Large intestine (tissue), 3 donors: ENCODE data around the gene TNS2. TPM values are rescaled to one million over a fixed set of nuclear protein-coding genes. Genes with fewer than 3 reads are reported as not detected.

Experiments used
- DNase-seq, 2 donors: peaks; one replicate each; pipeline versions ENCODE4 v3.0.0 to v3.0.0-alpha.2; 2013
- H3K27ac ChIP-seq: one replicate; pipeline ENCODE4 v1.5.1; 2013; ENCODE audit warnings: low read length
- H3K27me3 ChIP-seq: 2 replicates; pipeline ENCODE4 v1.6.1; 2013; ENCODE audit warnings: low read length; ENCODE audit not compliant: control insufficient read depth, insufficient read depth
- H3K36me3 ChIP-seq: 2 replicates; pipeline ENCODE4 v1.6.1; 2013; ENCODE audit warnings: low read length; ENCODE audit not compliant: control insufficient read depth, insufficient read depth
- H3K4me1 ChIP-seq: one replicate; pipeline ENCODE4 v1.6.1; 2013; ENCODE audit warnings: low read length; ENCODE audit not compliant: control insufficient read depth, insufficient read depth
- H3K4me3 ChIP-seq: one replicate; pipeline ENCODE4 v1.5.1; 2013; ENCODE audit warnings: low read length
- H3K9me3 ChIP-seq: one replicate; pipeline ENCODE4 v1.6.1; 2013; ENCODE audit warnings: mild to moderate bottlenecking, low read depth, low read length, moderate library complexity; ENCODE audit not compliant: control insufficient read depth
- WGBS: methylation state at CpG from one replicate; pipeline ENCODE4 v1.1.5; 2013; ENCODE audit warnings: low lambda C conversion rate; ENCODE audit not compliant: insufficient coverage; 5-methylcytosine and 5-hydroxymethylcytosine counted together
- polyA plus RNA-seq: library from polyadenylated mRNA; unstranded; fragments of 120-200 nt; gene quantifications from one replicate; pipeline ENCODE4 v1.2.1, GENCODE V29; 2013

TNS2 gene
- polyA plus RNA-seq, 1 donor = 43.5 TPM

DNA sequence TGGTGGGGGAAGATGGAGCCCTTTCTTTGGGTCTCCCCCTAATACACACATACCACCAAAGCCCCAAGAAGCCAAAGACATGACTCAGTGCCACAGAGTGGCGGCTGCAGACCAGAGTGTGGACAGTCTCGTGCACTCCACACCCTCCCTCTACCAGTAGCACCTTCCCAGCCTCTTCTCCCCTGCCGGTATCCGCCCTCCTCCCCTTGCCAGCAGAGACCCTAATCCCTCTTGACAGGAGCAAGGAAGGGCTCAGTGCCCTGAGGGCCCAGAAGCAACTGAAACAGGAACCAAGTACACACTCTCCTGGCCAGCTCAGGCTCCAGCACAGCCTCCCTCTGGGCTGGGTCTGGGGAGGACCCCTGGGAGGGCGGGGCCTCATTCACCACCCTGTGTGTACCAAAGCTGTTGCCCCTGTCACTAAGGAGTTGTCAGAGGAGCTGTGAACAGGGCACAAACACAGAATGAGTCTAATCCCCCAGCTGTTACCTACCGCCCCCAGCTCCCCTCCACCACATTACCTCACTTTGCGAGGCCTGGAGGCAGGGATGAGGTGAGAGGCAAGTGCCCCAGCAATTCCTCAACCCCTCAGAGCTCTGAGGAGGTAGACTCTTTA lies 21.1 kb downstream of the TNS2 start:
- H3K4me1 ChIP-seq = peaks cover 8% of the 10 kb centered on the region
- no CpG with 5 or more reads among the region's 7 CpGs for WGBS
- peak in 1 of 2 donors; percentile 3 for DNase-seq
- no peak overlapping the region for H3K4me3 ChIP-seq
- peaks cover 80% of the 10 kb centered on the region for H3K36me3 ChIP-seq
- H3K9me3 ChIP-seq = no peaks in the 10 kb centered on the region
- no peak overlapping the region for H3K27ac ChIP-seq
- H3K27me3 ChIP-seq = no peaks in the 10 kb centered on the region

DNA sequence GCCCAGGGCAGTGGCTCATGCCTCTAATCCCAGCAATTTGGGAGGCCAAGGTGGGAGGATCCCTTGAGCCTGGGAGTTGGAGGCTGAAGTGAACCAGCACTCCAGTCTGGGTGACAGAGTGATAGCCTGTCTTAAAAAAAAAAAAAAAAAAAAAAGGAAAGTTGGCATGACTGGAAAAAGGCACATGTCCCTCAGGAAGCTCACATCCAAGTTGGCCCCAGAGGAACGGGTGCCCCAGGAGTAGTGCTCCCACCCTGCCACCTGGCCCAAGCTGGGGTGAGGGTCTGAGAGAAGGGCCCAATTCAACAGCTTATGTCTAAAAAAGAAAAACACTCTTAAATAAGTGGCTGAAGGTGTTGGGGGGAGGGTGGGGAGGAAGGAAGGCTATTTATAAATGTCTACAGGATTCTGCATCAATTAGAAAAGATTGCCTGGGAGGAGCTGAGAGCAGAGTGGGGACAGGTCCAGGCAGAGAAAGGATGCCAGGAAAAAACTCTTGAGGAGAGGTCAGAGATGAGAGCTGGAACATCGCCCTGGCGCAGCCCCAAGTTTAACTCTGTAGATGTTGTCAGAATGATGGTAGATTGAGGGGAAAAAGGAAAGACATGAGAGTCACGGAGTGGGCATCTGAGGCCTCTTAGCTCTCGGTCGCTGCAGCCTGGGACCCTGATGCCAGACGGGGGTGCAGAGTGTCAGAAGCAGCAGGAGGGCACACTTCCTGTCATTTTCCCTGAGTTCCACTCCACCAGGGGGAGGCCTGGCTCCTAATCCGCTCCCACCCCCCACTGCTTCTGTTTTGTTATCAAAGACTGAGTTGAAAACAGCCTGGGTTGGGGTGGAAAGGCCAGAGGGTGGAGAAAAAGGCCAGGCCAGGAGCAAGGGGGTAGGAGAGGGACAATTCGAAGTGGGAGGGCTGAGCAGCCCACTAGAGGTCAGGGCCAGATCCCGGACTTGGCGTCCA lies 22.0 kb downstream of the TNS2 start:
- WGBS = no CpG with 5 or more reads among the region's 11 CpGs
- H3K4me1 ChIP-seq = peaks cover 8% of the 10 kb centered on the region
- peak in 1 of 2 donors; percentile 32 for DNase-seq
- peak overlapping the region; percentile 36 for H3K27ac ChIP-seq
- no peak overlapping the region for H3K4me3 ChIP-seq
- peaks cover 82% of the 10 kb centered on the region for H3K36me3 ChIP-seq
- no peaks in the 10 kb centered on the region for H3K9me3 ChIP-seq
- no peaks in the 10 kb centered on the region for H3K27me3 ChIP-seq

DNA sequence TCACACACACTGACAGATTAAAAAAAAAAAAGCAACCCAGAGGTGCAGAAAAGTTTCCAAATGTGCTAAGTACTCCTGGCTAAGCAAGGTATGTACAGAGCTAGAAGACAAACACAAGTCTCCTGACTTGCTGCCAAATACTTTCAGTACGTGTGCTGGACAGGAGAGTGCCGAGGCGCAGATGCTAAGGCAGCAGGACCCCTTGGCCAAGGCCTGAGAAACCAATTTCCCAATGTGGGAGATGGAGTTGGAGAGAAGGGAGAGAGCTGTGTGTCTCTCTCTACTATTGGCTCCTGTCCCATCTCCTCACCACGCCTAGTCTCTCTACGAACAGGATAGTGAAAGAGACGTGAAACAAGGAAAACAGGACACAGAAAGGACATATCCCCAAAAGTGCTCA lies 24.0 kb downstream of the TNS2 start:
- Histone ChIP-seq H3K9me3 (no peaks in the 10 kb centered on the region), H3K27me3 (no peaks in the 10 kb centered on the region), H3K4me1 (peaks cover 8% of the 10 kb centered on the region), H3K36me3 (peaks cover 68% of the 10 kb centered on the region), H3K4me3 (no peak overlapping the region), H3K27ac (no peak overlapping the region)
- no peak for DNase-seq
- WGBS = no CpG with 5 or more reads among the region's 6 CpGs

DNA sequence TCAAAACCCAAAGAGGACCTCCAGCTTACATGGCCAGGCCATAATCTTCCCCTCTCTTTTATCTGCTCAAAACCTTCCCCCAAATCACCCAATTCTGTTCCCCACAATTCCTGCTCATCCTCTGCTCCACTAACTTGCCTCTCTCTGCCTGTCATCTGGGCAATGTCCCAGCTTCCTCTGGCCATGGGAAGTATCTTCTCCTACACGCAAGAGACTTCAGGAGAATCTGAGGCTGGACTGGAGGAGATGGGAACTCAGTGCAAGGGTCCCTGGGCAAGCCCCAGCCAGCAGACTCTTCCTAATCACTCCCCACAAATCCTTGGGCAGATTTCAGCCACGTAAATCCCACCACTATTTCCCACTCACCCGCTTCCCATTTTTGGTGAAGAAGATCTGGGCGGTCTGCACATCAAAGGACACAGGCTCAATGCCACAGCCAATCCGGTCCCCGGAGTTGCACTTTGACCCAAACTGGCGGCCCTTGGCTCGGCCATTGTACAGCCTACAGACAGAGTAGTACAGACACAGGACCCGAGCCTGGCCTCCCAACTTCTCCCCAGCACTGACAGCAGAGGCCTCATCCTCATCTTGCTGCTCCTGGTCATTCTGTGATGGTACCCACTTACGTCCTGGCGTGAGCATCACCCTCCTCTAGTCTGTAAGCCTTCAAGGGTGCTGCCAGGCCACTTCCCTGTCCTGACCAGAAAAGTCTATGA lies 24.6 kb downstream of the TNS2 start:
- H3K27ac ChIP-seq = no peak overlapping the region
- 100% methylated on average over 1 of the region's 11 CpGs for WGBS

DNA sequence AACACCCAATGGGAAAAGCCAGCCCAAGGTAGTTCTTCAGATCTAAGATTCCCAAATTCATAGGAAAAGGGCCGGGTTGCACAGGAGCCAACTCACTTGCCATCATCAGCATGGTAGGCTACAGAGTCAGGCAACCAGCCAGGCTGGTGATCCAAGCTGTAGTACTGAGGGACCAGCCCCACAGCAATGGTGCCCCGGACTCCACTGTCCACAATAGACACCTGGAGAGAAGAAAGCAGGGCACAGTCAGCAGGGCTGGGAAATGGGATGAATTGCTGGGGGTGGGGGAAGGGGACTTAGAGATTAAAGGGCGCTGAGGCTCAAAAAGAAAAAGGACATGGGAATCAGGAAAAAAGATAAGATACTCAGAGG lies 25.1 kb downstream of the TNS2 start:
- no peaks in the 10 kb centered on the region for H3K9me3 ChIP-seq
- peaks cover 8% of the 10 kb centered on the region for H3K4me1 ChIP-seq
- peaks cover 59% of the 10 kb centered on the region for H3K36me3 ChIP-seq
- WGBS = no CpG with 5 or more reads among the region's 3 CpGs
- no peak for DNase-seq
- no peaks in the 10 kb centered on the region for H3K27me3 ChIP-seq
- no peak overlapping the region for H3K27ac ChIP-seq
- H3K4me3 ChIP-seq = no peak overlapping the region

More for the DNA sequence above, 24.6 kb downstream of the TNS2 start:
- peaks cover 8% of the 10 kb centered on the region for H3K4me1 ChIP-seq
- no peak for DNase-seq
- H3K9me3 ChIP-seq = no peaks in the 10 kb centered on the region
- no peak overlapping the region for H3K4me3 ChIP-seq
- peaks cover 64% of the 10 kb centered on the region for H3K36me3 ChIP-seq
- H3K27me3 ChIP-seq = no peaks in the 10 kb centered on the region

- Histone ChIP-seq H3K36me3 (peaks cover 44% of the 10 kb centered on the region), H3K4me1 (peaks cover 6% of the 10 kb centered on the region), H3K4me3 (no peak overlapping the region), H3K27me3 (no peaks in the 10 kb centered on the region), H3K27ac (no peak overlapping the region), H3K9me3 (no peaks in the 10 kb centered on the region)
- WGBS = no CpG with 5 or more reads among the region's 3 CpGs
- no peak for DNase-seq
Measured at GRCh38 chr12:53076461-53076860, 26.6 kb downstream of the TNS2 start.

GRCh38 chr12:53077030-53077429 lies 27.2 kb downstream of the TNS2 start:
- WGBS = no CpG with 5 or more reads among the region's 8 CpGs
- Histone ChIP-seq H3K27ac (no peak overlapping the region), H3K27me3 (no peaks in the 10 kb centered on the region), H3K4me1 (peaks cover 3% of the 10 kb centered on the region), H3K4me3 (no peak overlapping the region), H3K36me3 (peaks cover 44% of the 10 kb centered on the region), H3K9me3 (no peaks in the 10 kb centered on the region)
- no peak for DNase-seq

DNA sequence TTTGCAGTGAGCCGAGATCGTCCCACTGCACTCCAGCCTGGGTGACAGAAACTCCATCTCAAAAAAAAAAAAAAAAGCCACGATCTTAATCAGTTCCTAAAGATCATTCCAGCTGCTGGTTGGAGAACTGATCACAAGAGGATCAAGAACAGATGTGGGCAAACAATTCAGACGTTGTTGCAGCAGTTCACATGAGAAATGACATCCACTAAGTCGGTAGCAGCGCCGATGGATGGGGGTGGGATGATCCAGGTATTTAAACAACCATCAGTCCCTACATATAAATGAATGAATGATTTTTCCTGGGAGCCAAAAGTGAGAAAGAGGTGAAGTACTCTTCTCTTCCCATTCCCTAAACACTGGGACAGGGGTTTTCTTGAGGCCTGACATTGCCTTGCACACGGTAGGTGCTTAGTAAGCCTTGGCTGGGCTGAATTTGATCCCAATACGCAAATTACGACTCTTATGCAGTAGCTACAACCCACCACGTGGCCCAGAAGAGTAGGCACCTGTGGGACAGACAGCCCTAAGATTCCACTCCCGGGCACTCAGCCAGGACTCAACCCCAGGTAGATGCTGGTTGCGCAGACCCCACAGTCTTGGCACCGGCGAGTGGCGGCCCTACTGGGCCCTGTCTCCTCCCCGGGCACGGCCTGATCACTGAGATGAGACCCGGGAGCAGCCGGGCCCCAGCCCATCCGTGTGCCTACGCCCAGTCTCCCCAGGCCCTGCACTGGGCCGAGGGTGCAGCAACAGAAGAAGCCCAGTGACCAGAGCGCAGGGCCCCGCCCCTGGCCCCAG lies 28.8 kb downstream of the TNS2 start:
- Histone ChIP-seq H3K4me1 (no peaks in the 10 kb centered on the region), H3K27me3 (no peaks in the 10 kb centered on the region), H3K9me3 (no peaks in the 10 kb centered on the region), H3K27ac (peak overlapping the region; percentile 88), H3K4me3 (peak overlapping the region; percentile 78), H3K36me3 (peaks cover 33% of the 10 kb centered on the region)
- no peak for DNase-seq
- no CpG with 5 or more reads among the region's 25 CpGs for WGBS

DNA sequence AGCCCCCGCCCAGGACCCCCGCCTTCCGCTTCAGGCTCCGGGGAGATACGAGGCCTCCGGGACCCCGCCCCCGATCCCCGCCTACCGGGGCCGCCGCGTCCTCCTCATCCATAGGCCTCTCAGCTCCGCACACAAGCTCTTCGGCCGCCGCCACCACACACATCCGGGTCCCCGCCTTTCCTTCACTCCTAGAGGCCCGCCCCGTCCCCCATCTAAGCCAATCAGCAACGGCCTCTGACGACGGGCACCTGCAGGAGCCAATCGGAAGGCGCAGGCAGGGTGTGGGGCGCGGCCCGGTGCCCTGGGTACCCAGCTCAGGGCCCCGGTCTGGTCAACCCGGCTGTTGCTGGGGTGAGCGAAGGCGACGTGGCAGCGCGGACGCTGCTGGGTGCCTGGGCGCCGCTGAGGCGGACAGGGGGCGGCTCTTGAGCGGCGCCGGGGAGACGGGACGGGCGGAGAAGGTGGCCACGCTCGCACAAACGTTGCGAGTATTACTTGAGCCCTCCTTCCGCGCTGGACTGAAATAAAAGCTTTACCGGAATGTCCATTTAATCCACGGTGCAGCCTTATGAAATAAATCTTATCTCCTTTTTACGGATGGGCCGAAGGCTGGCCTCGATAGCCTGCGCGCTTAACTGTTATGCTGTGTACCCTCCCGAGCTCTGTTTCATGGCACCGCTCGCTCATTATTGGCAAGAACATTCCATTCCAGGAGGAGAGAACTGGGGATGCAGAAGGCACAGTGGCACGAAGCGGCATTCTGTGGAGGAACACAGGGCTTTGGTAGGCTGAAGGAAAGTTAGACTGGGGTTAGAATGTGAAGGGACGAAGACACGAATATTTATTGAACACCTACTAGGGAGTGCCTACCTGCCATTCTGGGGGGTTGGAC lies 29.6 kb downstream of the TNS2 start, which contains the start of gene SPRYD3:
SPRYD3 (minus strand) TSS at position 165 of the 892 bp plus-strand sequence; CDS start at position 108, 57 bp downstream.
- Histone ChIP-seq H3K27ac (peak within 1 kb of the TSS; percentile 88), H3K4me1 (no peaks in the 10 kb centered on the region), H3K36me3 (peaks cover 26% of the 10 kb centered on the region), H3K9me3 (no peaks in the 10 kb centered on the region), H3K27me3 (no peaks in the 10 kb centered on the region), H3K4me3 (peak within 1 kb of the TSS; percentile 78)
- whole genome bisulfite sequencing = no CpG with 5 or more reads among the region's 67 CpGs
- peak; percentile 97 to 98 for DNase-seq
